Panc1 (cell line): ENCODE measurements around the gene SPRED2. TPM values are rescaled to one million over a fixed set of nuclear protein-coding genes. Genes with fewer than 3 reads are reported as not detected.

ENCODE experiments used
- ATAC-seq: fragments of 200-7000 bp; cut with Tn5 transposase; 2 replicates; pipeline ENCODE4 v1.9.1; 2020; ENCODE audit warnings: mild to moderate bottlenecking, moderate library complexity
- BruUV-seq: library from RNA; stranded (reverse); fragments of 400-500 nt; replicated peaks from 2 replicates; lab custom pipeline; 2021; lab: Mats Ljungman, UMichigan
- CTCF ChIA-PET: fragments of 300-600 bp; sonication (Branson Sonifier 250); formaldehyde crosslinking; loops from one replicate; lab custom pipeline; 2022; ENCODE audit warnings: antibody characterized with exemption; lab: Charles Lee
- POLR2A ChIA-PET: fragments of 300-600 bp; sonication (Branson Sonifier 250); formaldehyde crosslinking; loops from one replicate; lab custom pipeline; 2022; ENCODE audit warnings: antibody characterized with exemption; lab: Charles Lee
- DNase-seq: peaks from one replicate; pipeline ENCODE4 v3.0.0-alpha.2; 2010; ENCODE audit warnings: low read depth, low spot score
- H3K27ac ChIP-seq: 2 replicates; pipeline ENCODE4 v1.5.1; 2011; ENCODE audit warnings: mild to moderate bottlenecking, low read length, inconsistent platforms
- H3K27me3 ChIP-seq: fragments of 200-500 bp; sonication (Bioruptor generic); 2 replicates; pipeline ENCODE4 v1.6.0; 2014; ENCODE audit warnings: low read length, inconsistent platforms; ENCODE audit not compliant: control insufficient read depth, insufficient read depth
- H3K36me3 ChIP-seq: fragments of 200-500 bp; sonication (Bioruptor generic); 2 replicates; pipeline ENCODE4 v1.5.1; 2014; ENCODE audit warnings: inconsistent platforms, mild to moderate bottlenecking, low read length, moderate library complexity; ENCODE audit not compliant: control insufficient read depth, insufficient read depth
- H3K4me1 ChIP-seq: 2 replicates; pipeline ENCODE4 v1.5.1; 2011; ENCODE audit warnings: inconsistent platforms, mild to moderate bottlenecking, low read length, moderate library complexity; ENCODE audit not compliant: control insufficient read depth, insufficient read depth
- H3K4me3 ChIP-seq, 2 experiments: 2 replicates each; pipeline ENCODE4 v1.5.1; 2011 to 2012; ENCODE audit warnings: low read depth in 2 of 2, low read length in 2 of 2, mild to moderate bottlenecking in 2 of 2, inconsistent platforms in 1 of 2, moderate library complexity in 1 of 2
- H3K9me3 ChIP-seq: fragments of 200-500 bp; sonication (Bioruptor generic); 2 replicates; pipeline ENCODE4 v1.5.1; 2014; ENCODE audit warnings: low read depth, mild to moderate bottlenecking, inconsistent platforms, low read length, moderate library complexity; ENCODE audit not compliant: control insufficient read depth, insufficient read depth
- CTCF ChIP-seq: fragments of 450-650 bp; IDR thresholded peaks from 2 replicates; pipeline ENCODE4 v1.5.1; 2017; ENCODE audit warnings: mild to moderate bottlenecking
- POLR2AphosphoS5 ChIP-seq: IDR thresholded peaks from 2 replicates; pipeline ENCODE4 v1.6.1; 2012; ENCODE audit warnings: mild to moderate bottlenecking, low read depth, low read length, moderate library complexity
- REST ChIP-seq, 2 experiments: IDR thresholded peaks; 2 replicates each; pipeline ENCODE4 v1.6.1; 2011 to 2012; ENCODE audit warnings: low read depth in 2 of 2, control low read depth in 1 of 2, low read length in 1 of 2, mild to moderate bottlenecking in 1 of 2, moderate library complexity in 1 of 2; ENCODE audit not compliant: insufficient read depth in 1 of 2
- SIN3A ChIP-seq: IDR thresholded peaks from 2 replicates; pipeline ENCODE4 v1.6.1; 2012; ENCODE audit warnings: low read depth, mild to moderate bottlenecking, low read length, moderate library complexity, borderline replicate concordance; ENCODE audit not compliant: insufficient read depth
- TCF7L2 ChIP-seq: IDR thresholded peaks from 2 replicates; pipeline ENCODE4 v1.6.1; 2011; ENCODE audit warnings: mild to moderate bottlenecking, low read depth, low read length, inconsistent platforms
- in situ Hi-C: cut with HindIII; loops from 2 replicates; pipeline ENCODE4 v1.10.0; 2016; ENCODE audit warnings: low sequenced_read_pairs, low pct_unique_long_range_greater_than_20kb
- intact Hi-C: fragments of 100-400 bp; cut with micrococcal nuclease; formaldehyde crosslinking; loops from one replicate; pipeline ENCODE4 v1.10.0; 2022; ENCODE audit not compliant: unreplicated experiment
- total RNA-seq: library from RNA; stranded (reverse); gene quantifications from one replicate; pipeline ENCODE4 v1.2.1, GENCODE V29; 2021; ENCODE audit not compliant: unreplicated experiment

The SPRED2 gene
- total RNA-seq, 1 experiment from 2014 or later: 60.1 TPM

DNA sequence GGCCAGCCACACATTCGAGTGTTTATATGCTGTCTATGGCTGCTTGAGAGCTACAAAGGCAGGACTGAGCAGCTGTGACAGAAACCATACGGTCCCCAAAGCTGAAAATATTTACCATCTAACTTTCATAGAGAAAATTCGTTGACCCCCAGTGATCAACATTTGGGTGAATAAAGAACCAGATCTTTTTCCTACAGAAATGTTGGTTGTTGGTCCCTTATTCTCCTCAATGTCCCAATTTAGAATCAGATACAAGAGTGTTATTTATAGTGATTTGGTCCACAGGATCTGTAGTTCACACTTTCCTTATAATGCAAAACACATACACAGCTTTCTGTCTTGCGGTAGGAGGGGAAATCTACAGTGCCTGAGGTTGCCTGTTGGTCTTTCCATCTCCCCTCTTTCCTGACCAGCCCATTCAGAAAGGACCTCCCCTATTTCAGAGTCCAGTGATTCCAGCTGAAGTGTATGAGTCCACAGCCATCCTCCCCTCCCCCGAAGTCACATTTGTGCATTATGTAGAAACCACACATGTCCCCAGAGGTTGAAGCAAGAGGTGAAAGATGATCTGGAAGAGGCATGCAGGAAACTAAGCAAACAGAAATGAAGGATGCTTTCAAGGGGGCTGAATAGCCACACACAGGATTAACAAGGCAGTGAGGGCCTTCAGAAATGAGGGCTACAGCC is 61.9 kb downstream of the SPRED2 start:
- TF ChIP-seq SIN3A: no peak
- TF ChIP-seq POLR2AphosphoS5: no peak
- no peak for TF ChIP-seq TCF7L2
- TF ChIP-seq REST (IDR thresholded peaks at IDR 0.05; ENCODE audit: insufficient read depth in 1 of 2, low read depth in 2 of 2, low read length in 1 of 2): no peak
- TF ChIP-seq CTCF: no peak
- intact Hi-C loops (no loop called here), in situ Hi-C loops (no loop called here)
- Histone ChIP-seq H3K36me3 (no peaks in the 10 kb centered on the region), H3K9me3 (no peaks in the 10 kb centered on the region), H3K4me1 (peaks cover 91% of the 10 kb centered on the region), H3K27me3 (no peaks in the 10 kb centered on the region), H3K4me3 (no peak overlapping the region), H3K27ac (peak overlapping the region; percentile 68; the same call in 1 of the 2 replicates)
- no TSS peak for BruUV-seq
- ATAC-seq (no peak), DNase-seq (no peak)
- ChIA-PET POLR2A (interaction anchor here (0.6 kb wide), 1 partner anchor 12 kb away, joined by 3 read pairs; no protein-coding TSS in a partner anchor), CTCF (no interaction called here)

DNA sequence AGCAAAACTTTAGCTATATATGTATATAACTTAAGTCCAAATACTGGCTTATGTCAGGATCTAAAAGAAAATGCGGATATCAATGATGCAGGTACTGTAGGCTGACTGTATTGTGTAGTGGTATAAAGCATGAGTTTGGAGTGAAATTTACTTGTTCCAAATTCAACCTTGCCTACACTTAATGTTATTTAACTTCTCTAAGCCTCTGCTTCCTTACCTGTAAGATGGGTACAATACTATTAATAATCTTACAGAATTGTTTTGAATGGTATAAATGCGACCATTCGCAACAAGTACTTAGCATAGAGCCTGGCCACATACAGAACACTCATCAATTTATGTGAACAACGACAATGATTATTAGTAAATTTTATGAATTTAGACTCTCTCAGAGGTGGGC is 62.4 kb downstream of the SPRED2 start:
- intact Hi-C loops: loop anchor here (5.0 to 10.0 kb wide), 2 partner anchors 45 to 62 kb away; partner anchors contain the start of gene SPRED2
- ChIA-PET CTCF (no interaction called here), POLR2A (interaction anchor here (0.6 kb wide), 1 partner anchor 12 kb away, joined by 3 read pairs; no protein-coding TSS in a partner anchor)
- Histone ChIP-seq H3K4me3 (no peak overlapping the region), H3K36me3 (no peaks in the 10 kb centered on the region), H3K27ac (peak overlapping the region; percentile 68; the same call in 1 of the 2 replicates), H3K27me3 (no peaks in the 10 kb centered on the region), H3K9me3 (no peaks in the 10 kb centered on the region), H3K4me1 (peaks cover 96% of the 10 kb centered on the region)
- ATAC-seq (no peak), DNase-seq (no peak)
- in situ Hi-C loops: no loop called here
- BruUV-seq: no TSS peak
- TF ChIP-seq POLR2AphosphoS5 (no peak), SIN3A (no peak), REST (IDR thresholded peaks at IDR 0.05; ENCODE audit: insufficient read depth in 1 of 2, low read depth in 2 of 2, low read length in 1 of 2) (no peak), CTCF (no peak), TCF7L2 (no peak)
